A673 (cell line): ENCODE results near the gene CARS1. TPM values are rescaled to one million over a fixed set of nuclear protein-coding genes. Genes with fewer than 3 reads are reported as not detected.

ENCODE experiments used
- BruUV-seq: library from RNA; stranded (reverse); fragments of 400-500 nt; replicated peaks from 2 replicates; lab custom pipeline; 2021; lab: Mats Ljungman, UMichigan
- CTCF ChIA-PET: fragments of 300-600 bp; sonication (Branson Sonifier 250); formaldehyde crosslinking; loops from one replicate; lab custom pipeline; 2022; ENCODE audit warnings: antibody characterized with exemption; lab: Charles Lee
- POLR2A ChIA-PET: fragments of 300-600 bp; sonication (Branson Sonifier 250); formaldehyde crosslinking; loops from one replicate; lab custom pipeline; 2022; ENCODE audit warnings: antibody characterized with exemption; ENCODE audit not compliant: low non-redundant PET; lab: Charles Lee
- DNase-seq: peaks from one replicate; pipeline ENCODE4 v3.0.0-alpha.2; 2015; ENCODE audit warnings: low spot score
- H3K27ac ChIP-seq: fragments of 200-600 bp; sonication (generic); 2 replicates; pipeline ENCODE4 v1.5.1; 2016; ENCODE audit warnings: mixed run types, low read depth, mild to moderate bottlenecking, mixed read lengths, antibody characterized with exemption, low read length; ENCODE audit not compliant: poor library complexity, severe bottlenecking
- H3K27me3 ChIP-seq: fragments of 200-600 bp; sonication (generic); replicated peaks from 2 replicates; pipeline ENCODE4 v1.6.1; 2017; ENCODE audit warnings: mixed run types, low read depth, mild to moderate bottlenecking, mixed read lengths, antibody characterized with exemption, low read length; ENCODE audit not compliant: insufficient read depth, poor library complexity
- H3K36me3 ChIP-seq: fragments of 200-600 bp; sonication (generic); 2 replicates; pipeline ENCODE4 v1.6.1; 2016; ENCODE audit warnings: mixed run types, mild to moderate bottlenecking, mixed read lengths, antibody characterized with exemption, low read length; ENCODE audit not compliant: insufficient read depth, poor library complexity, severe bottlenecking
- H3K4me1 ChIP-seq: fragments of 200-600 bp; sonication (generic); 2 replicates; pipeline ENCODE4 v1.6.1; 2017; ENCODE audit warnings: mixed run types, mild to moderate bottlenecking, mixed read lengths, antibody characterized with exemption, low read length; ENCODE audit not compliant: insufficient read depth, poor library complexity, severe bottlenecking
- H3K4me3 ChIP-seq: fragments of 200-600 bp; sonication (generic); 2 replicates; pipeline ENCODE4 v1.5.1; 2016; ENCODE audit warnings: low read depth, mixed run types, mild to moderate bottlenecking, mixed read lengths, low read length; ENCODE audit not compliant: poor library complexity, severe bottlenecking
- H3K9me3 ChIP-seq: fragments of 200-600 bp; sonication (generic); 2 replicates; pipeline ENCODE4 v1.6.1; 2016; ENCODE audit warnings: mixed run types, low read depth, mild to moderate bottlenecking, mixed read lengths, antibody characterized with exemption, low read length; ENCODE audit not compliant: poor library complexity, severe bottlenecking
- EZH2 ChIP-seq: fragments of 200-600 bp; sonication (generic); IDR thresholded peaks from 2 replicates; pipeline ENCODE4 v1.6.1; 2017; ENCODE audit warnings: borderline replicate concordance, low read depth, mild to moderate bottlenecking, mixed read lengths, antibody characterized with exemption, low read length; ENCODE audit not compliant: poor library complexity, severe bottlenecking
- intact Hi-C: fragments of 100-400 bp; cut with micrococcal nuclease; formaldehyde crosslinking; loops from one replicate; pipeline ENCODE4 v1.10.0; 2022; ENCODE audit not compliant: unreplicated experiment
- total RNA-seq: library from RNA; stranded (reverse); gene quantifications from 2 replicates; pipeline ENCODE4 v1.2.3, GENCODE V29; 2021
- TF ChIP-seq, protein P1 (sequence below): fragments of 300-800, 200-600 bp; sonication (generic); conservative IDR thresholded peaks from 2 replicates; pipeline ENCODE4 v1.5.1; 2017; ENCODE audit warnings: low read depth, mild to moderate bottlenecking, antibody characterized with exemption, low read length, moderate library complexity, mixed read lengths

CARS1 gene
- total RNA-seq, 1 experiment from 2014 or later = 76.4 TPM

- BruUV-seq = no TSS peak
- H3K4me1 ChIP-seq = peaks cover 9% of the 10 kb centered on the region
- POLR2A ChIA-PET = no interaction called here
- intact Hi-C loops = no loop called here
- no peak overlapping the region for H3K4me3 ChIP-seq
- no peaks in the 10 kb centered on the region for H3K9me3 ChIP-seq
- CTCF ChIA-PET = no interaction called here
- no peaks in the 10 kb centered on the region for H3K27me3 ChIP-seq
- H3K36me3 ChIP-seq = no peaks in the 10 kb centered on the region
- H3K27ac ChIP-seq = no peak overlapping the region
- DNase-seq = no peak
- no peak for TF ChIP-seq EZH2
- TF ChIP-seq, protein P1, sequence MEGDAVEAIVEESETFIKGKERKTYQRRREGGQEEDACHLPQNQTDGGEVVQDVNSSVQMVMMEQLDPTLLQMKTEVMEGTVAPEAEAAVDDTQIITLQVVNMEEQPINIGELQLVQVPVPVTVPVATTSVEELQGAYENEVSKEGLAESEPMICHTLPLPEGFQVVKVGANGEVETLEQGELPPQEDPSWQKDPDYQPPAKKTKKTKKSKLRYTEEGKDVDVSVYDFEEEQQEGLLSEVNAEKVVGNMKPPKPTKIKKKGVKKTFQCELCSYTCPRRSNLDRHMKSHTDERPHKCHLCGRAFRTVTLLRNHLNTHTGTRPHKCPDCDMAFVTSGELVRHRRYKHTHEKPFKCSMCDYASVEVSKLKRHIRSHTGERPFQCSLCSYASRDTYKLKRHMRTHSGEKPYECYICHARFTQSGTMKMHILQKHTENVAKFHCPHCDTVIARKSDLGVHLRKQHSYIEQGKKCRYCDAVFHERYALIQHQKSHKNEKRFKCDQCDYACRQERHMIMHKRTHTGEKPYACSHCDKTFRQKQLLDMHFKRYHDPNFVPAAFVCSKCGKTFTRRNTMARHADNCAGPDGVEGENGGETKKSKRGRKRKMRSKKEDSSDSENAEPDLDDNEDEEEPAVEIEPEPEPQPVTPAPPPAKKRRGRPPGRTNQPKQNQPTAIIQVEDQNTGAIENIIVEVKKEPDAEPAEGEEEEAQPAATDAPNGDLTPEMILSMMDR = no peak
Measured at GRCh38 chr11:2994336-2994730, 62.9 kb downstream of the CARS1 start.

DNA sequence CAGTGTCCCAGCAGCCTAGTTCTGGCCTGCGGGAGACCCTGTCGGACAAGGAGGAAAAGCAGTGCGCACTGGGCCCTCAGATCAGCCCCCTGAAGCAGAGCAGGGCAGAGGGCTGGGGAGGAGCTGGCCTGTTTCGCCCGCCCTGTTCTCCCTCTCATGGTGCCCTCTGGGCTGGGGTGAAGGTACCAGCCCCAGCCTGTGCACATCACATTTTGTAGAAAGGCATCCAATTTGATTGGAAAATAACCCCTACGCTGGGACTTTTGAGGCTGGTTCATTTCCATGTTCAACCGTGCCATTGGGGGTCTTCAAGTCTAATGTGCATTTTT is 64.3 kb downstream of the CARS1 start:
- DNase-seq = no peak
- TF ChIP-seq EZH2 = no peak
- TF ChIP-seq, protein P1 = no peak
- Histone ChIP-seq H3K9me3 (no peaks in the 10 kb centered on the region), H3K4me1 (peaks cover 23% of the 10 kb centered on the region), H3K36me3 (no peaks in the 10 kb centered on the region), H3K4me3 (peak overlapping the region; percentile 96), H3K27ac (peak overlapping the region; percentile 87), H3K27me3 (no peaks in the 10 kb centered on the region)
- ChIA-PET POLR2A (no interaction called here), CTCF (no interaction called here)
- intact Hi-C loops = no loop called here
- no TSS peak for BruUV-seq

GRCh38 chr11:2992234-2992996 is 64.8 kb downstream of the CARS1 start, which contains the start of gene NAP1L4:
NAP1L4 (minus strand) TSS chr11:2992329; CDS start chr11:2979220, 13,109 bp downstream.
- Histone ChIP-seq H3K4me1 (peaks cover 24% of the 10 kb centered on the region), H3K36me3 (no peaks in the 10 kb centered on the region), H3K4me3 (peak within 1 kb of the TSS; percentile 96), H3K27me3 (no peaks in the 10 kb centered on the region), H3K9me3 (no peaks in the 10 kb centered on the region), H3K27ac (peak within 1 kb of the TSS; percentile 87)
- peak; percentile 98 for DNase-seq
- TF ChIP-seq, protein P1 = no peak
- TF ChIP-seq EZH2 = no peak
- CTCF ChIA-PET = no interaction called here
- TSS peak; percentile 87 for BruUV-seq
- intact Hi-C loops = no loop called here
- POLR2A ChIA-PET = interaction anchor here (0.5 to 0.6 kb wide), 2 partner anchors 65 to 103 kb away, joined by 3 read pairs; partner anchors contain the start of gene CARS1
